ENCODE measurements around the gene ZIC5. TPM values are rescaled to one million over a fixed set of nuclear protein-coding genes. Genes with fewer than 3 reads are reported as not detected.

Gene ZIC5
- total and polyA plus RNA-seq, 2 of the 4 experiments (the other 2 are of a cell fraction): not detected

DNA sequence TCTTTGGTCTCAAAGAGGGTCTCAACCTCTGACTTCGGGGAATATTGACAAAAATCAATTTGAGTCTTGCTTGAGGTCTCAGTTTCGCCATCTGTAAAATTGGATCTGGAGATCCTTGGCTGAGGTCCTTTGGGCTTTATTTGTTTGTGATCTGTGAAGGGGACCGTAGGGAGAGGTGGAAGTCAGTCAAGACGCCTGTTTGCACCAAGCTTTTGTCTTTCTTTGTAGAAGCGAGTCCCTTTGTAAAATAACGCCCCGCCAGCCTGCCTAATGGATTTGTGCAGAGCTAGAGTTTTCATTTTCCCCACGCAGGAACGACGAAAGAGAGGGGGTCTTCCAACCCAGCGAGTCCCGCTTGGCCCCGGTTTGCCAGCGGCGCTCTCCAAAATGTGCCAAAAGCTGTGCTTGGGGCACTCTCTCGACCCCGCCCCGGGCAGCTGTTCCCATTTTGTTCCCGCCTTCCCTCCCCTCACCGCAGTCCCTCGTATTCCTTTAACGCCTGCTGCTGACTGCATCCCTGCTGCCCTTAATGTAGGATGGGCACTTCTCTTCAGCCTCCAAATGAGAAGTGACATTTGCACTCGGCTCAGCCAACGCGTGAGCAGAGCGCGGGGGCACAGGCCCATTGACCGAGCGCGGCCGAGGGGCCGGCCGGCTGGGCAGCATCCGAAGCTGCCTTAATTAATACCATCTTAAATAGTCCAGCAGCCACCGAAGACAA, 13.0 kb downstream of the ZIC5 start:
- 6% methylated on average over 20 of the region's 35 CpGs; no CpG with 5 or more reads in 1 of the 2 experiments for whole genome bisulfite sequencing, 2 experiments (ENCODE audit: extremely low coverage in 2 of 2, insufficient read length in 1 of 2)

More for the DNA sequence above, 13.0 kb downstream of the ZIC5 start:
- Histone ChIP-seq H2BK120ac (ENCODE audit: low read depth, low read length) (no peak overlapping the region), H3K27ac (ENCODE audit: insufficient read depth, low read length) (no peak overlapping the region), H3K23ac (ENCODE audit: low read depth, low read length) (no peak overlapping the region), H3K9ac (ENCODE audit: low read depth, low read length) (no peak overlapping the region), H3K14ac (replicated peaks; ENCODE audit: low read depth, low read length) (no peak overlapping the region), H2BK20ac (ENCODE audit: low read depth, low read length) (no peak overlapping the region), H3K9me3 (ENCODE audit: control insufficient read depth, insufficient read depth, low read length) (peaks cover 8% of the 10 kb centered on the region; the same call in 1 of the 2 replicates), H2BK5ac (ENCODE audit: low read depth, low read length, poor library complexity, severe bottlenecking) (no peak overlapping the region), H4K91ac (ENCODE audit: insufficient read depth, low read depth, low read length) (no peak overlapping the region), H3K79me1 (ENCODE audit: low read depth in 1 of 2, low read length in 2 of 2) (no peaks in the 10 kb centered on the region), H3K4me1 (ENCODE audit: control insufficient read depth, insufficient read depth, low read length) (no peaks in the 10 kb centered on the region), H3K9me1 (ENCODE audit: insufficient read depth, low read length) (no peaks in the 10 kb centered on the region), H3K4me3 (ENCODE audit: insufficient read depth, low read depth, low read length) (no peak overlapping the region), H3K36me3 (ENCODE audit: control insufficient read depth, insufficient read depth, low read length) (no peaks in the 10 kb centered on the region), H4K8ac (ENCODE audit: low read depth in 2 of 2, low read length in 2 of 2) (no peak overlapping the region), H3K18ac (ENCODE audit: low read depth, low read length) (no peak overlapping the region), H3K56ac (ENCODE audit: extremely low read depth, insufficient read depth, low read length) (no peak overlapping the region), H3K27me3 (ENCODE audit: control insufficient read depth, insufficient read depth, low read length) (peaks cover 84% of the 10 kb centered on the region), H2BK15ac (ENCODE audit: low read depth, low read length) (no peak overlapping the region), H3K4ac (ENCODE audit: low read depth, low read length) (no peak overlapping the region), H4K5ac (ENCODE audit: low read depth, low read length) (no peak overlapping the region), H3K4me2 (ENCODE audit: low read depth, low read length) (no peak overlapping the region), H2AK5ac (ENCODE audit: low read depth, low read length) (no peak overlapping the region), H2AK9ac (replicated peaks; ENCODE audit: low read depth, low read length, poor library complexity) (no peak overlapping the region), H2AFZ (replicated peaks; ENCODE audit: low read length, poor library complexity) (no peak overlapping the region), H4K20me1 (ENCODE audit: insufficient read depth, low read length) (no peaks in the 10 kb centered on the region)
- intact Hi-C loops (cut with micrococcal nuclease) (no loop called here), dilution Hi-C loops (cut with HindIII; ENCODE audit: low sequenced_read_pairs, unreplicated experiment) (no loop called here), in situ Hi-C loops (cut with MboI; ENCODE audit: low sequenced_read_pairs) (no loop called here)
- no peak for DNase-seq
- ChIA-PET POLR2A (ENCODE audit: unreplicated experiment) (no interaction called here), CTCF (no interaction called here)
- no peak for TF ChIP-seq CHD1 (IDR thresholded peaks at IDR 0.05; ENCODE audit: low read depth, low read length)
- TF ChIP-seq, protein P1, sequence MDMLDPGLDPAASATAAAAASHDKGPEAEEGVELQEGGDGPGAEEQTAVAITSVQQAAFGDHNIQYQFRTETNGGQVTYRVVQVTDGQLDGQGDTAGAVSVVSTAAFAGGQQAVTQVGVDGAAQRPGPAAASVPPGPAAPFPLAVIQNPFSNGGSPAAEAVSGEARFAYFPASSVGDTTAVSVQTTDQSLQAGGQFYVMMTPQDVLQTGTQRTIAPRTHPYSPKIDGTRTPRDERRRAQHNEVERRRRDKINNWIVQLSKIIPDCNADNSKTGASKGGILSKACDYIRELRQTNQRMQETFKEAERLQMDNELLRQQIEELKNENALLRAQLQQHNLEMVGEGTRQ (IDR thresholded peaks at IDR 0.05; ENCODE audit: low read depth, low read length): no peak
- no peak for TF ChIP-seq RAD21 (IDR thresholded peaks at IDR 0.05; ENCODE audit: low read length)
- TF ChIP-seq SMC3 (IDR thresholded peaks at IDR 0.05; ENCODE audit: low read depth, low read length): no peak
- no peak for TF ChIP-seq BHLHE40 (IDR thresholded peaks at IDR 0.05; ENCODE audit: low read depth, low read length)
- TF ChIP-seq, protein P2, sequence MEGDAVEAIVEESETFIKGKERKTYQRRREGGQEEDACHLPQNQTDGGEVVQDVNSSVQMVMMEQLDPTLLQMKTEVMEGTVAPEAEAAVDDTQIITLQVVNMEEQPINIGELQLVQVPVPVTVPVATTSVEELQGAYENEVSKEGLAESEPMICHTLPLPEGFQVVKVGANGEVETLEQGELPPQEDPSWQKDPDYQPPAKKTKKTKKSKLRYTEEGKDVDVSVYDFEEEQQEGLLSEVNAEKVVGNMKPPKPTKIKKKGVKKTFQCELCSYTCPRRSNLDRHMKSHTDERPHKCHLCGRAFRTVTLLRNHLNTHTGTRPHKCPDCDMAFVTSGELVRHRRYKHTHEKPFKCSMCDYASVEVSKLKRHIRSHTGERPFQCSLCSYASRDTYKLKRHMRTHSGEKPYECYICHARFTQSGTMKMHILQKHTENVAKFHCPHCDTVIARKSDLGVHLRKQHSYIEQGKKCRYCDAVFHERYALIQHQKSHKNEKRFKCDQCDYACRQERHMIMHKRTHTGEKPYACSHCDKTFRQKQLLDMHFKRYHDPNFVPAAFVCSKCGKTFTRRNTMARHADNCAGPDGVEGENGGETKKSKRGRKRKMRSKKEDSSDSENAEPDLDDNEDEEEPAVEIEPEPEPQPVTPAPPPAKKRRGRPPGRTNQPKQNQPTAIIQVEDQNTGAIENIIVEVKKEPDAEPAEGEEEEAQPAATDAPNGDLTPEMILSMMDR (conservative IDR thresholded peaks at IDR 0.05; ENCODE audit: low read depth, low read length): no peak
- no peak for TF ChIP-seq FOS (IDR thresholded peaks at IDR 0.05; ENCODE audit: low read depth, low read length)
- TF ChIP-seq MXI1 (IDR thresholded peaks at IDR 0.05; ENCODE audit: borderline replicate concordance, low read depth, low read length): no peak
- no peak for TF ChIP-seq RCOR1 (IDR thresholded peaks at IDR 0.05; ENCODE audit: insufficient replicate concordance, low read length)
- no peak for TF ChIP-seq CEBPB (IDR thresholded peaks at IDR 0.05; ENCODE audit: low read depth, low read length)
- TF ChIP-seq MAFK (IDR thresholded peaks at IDR 0.05; ENCODE audit: low read depth, low read length): no peak
- TF ChIP-seq NFE2L2 (IDR thresholded peaks at IDR 0.05; ENCODE audit: low read depth, low read length): no peak
- no peak for TF ChIP-seq POLR2A (IDR thresholded peaks at IDR 0.05; ENCODE audit: low read depth, low read length)
- TF ChIP-seq, protein P3, sequence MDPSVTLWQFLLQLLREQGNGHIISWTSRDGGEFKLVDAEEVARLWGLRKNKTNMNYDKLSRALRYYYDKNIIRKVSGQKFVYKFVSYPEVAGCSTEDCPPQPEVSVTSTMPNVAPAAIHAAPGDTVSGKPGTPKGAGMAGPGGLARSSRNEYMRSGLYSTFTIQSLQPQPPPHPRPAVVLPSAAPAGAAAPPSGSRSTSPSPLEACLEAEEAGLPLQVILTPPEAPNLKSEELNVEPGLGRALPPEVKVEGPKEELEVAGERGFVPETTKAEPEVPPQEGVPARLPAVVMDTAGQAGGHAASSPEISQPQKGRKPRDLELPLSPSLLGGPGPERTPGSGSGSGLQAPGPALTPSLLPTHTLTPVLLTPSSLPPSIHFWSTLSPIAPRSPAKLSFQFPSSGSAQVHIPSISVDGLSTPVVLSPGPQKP (IDR thresholded peaks at IDR 0.05; ENCODE audit: borderline replicate concordance, low read depth, low read length): no peak
- no peak for TF ChIP-seq RFX5 (IDR thresholded peaks at IDR 0.05; ENCODE audit: low read depth, low read length)
- no peak for TF ChIP-seq MAZ (IDR thresholded peaks at IDR 0.05; ENCODE audit: borderline replicate concordance, low read depth, low read length)
- no peak for ATAC-seq (ENCODE audit: low read depth)
- BruUV-seq (replicated peaks): no TSS peak
